ENCODE data around the gene CTBS. TPM values are rescaled to one million over a fixed set of nuclear protein-coding genes. Genes with fewer than 3 reads are reported as not detected.

Gene CTBS
- total and polyA plus RNA-seq, 2 of the 13 experiments (the other 11 are each of a cell fraction or from before 2014, with no cell fraction given): 4.7 to 12.4 TPM

GRCh38 chr1:84573967-84574842 is at the start of gene CTBS (continued):
- no peak for TF ChIP-seq PHB2 (IDR thresholded peaks at IDR 0.05; ENCODE audit: partially characterized antibody)
- no peak for TF ChIP-seq ZNF256 (CRISPR knock-in tag; conservative IDR thresholded peaks at IDR 0.05)
- peak; percentile 76 for TF ChIP-seq TBX2 (CRISPR knock-in tag; IDR thresholded peaks at IDR 0.05; ENCODE audit: borderline replicate concordance)
- no peak for TF ChIP-seq ZNF770 (CRISPR knock-in tag; IDR thresholded peaks at IDR 0.05)
- peak; percentile 56; the same call in 1 of the 2 replicates for TF ChIP-seq NR2C2 (CRISPR knock-in tag; IDR thresholded peaks at IDR 0.05; ENCODE audit: borderline replicate concordance)
- no peak for TF ChIP-seq KIAA2018 (CRISPR knock-in tag; IDR thresholded peaks at IDR 0.05; ENCODE audit: borderline replicate concordance)
- TF ChIP-seq, protein P1, sequence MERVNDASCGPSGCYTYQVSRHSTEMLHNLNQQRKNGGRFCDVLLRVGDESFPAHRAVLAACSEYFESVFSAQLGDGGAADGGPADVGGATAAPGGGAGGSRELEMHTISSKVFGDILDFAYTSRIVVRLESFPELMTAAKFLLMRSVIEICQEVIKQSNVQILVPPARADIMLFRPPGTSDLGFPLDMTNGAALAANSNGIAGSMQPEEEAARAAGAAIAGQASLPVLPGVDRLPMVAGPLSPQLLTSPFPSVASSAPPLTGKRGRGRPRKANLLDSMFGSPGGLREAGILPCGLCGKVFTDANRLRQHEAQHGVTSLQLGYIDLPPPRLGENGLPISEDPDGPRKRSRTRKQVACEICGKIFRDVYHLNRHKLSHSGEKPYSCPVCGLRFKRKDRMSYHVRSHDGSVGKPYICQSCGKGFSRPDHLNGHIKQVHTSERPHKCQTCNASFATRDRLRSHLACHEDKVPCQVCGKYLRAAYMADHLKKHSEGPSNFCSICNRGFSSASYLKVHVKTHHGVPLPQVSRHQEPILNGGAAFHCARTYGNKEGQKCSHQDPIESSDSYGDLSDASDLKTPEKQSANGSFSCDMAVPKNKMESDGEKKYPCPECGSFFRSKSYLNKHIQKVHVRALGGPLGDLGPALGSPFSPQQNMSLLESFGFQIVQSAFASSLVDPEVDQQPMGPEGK (CRISPR knock-in tag; IDR thresholded peaks at IDR 0.05): peak; percentile 19; the same call in 1 of the 2 replicates
- no peak for TF ChIP-seq ZNF776 (CRISPR knock-in tag; IDR thresholded peaks at IDR 0.05)
- TF ChIP-seq, protein P2, sequence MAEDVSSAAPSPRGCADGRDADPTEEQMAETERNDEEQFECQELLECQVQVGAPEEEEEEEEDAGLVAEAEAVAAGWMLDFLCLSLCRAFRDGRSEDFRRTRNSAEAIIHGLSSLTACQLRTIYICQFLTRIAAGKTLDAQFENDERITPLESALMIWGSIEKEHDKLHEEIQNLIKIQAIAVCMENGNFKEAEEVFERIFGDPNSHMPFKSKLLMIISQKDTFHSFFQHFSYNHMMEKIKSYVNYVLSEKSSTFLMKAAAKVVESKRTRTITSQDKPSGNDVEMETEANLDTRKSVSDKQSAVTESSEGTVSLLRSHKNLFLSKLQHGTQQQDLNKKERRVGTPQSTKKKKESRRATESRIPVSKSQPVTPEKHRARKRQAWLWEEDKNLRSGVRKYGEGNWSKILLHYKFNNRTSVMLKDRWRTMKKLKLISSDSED (CRISPR knock-in tag; IDR thresholded peaks at IDR 0.05): no peak
- TF ChIP-seq NBN (conservative IDR thresholded peaks at IDR 0.05): no peak
- no peak for TF ChIP-seq ZNF12 (CRISPR knock-in tag; IDR thresholded peaks at IDR 0.05)
- no peak; the same call in 1 of the 2 replicates for TF ChIP-seq ZNF773 (CRISPR knock-in tag; IDR thresholded peaks at IDR 0.05; ENCODE audit: borderline replicate concordance)
- no peak for TF ChIP-seq SALL2 (CRISPR knock-in tag; IDR thresholded peaks at IDR 0.05)
- no peak for TF ChIP-seq SYNCRIP (IDR thresholded peaks at IDR 0.05; ENCODE audit: insufficient read depth, low read depth, low read length)
- no peak for TF ChIP-seq ZNF775 (CRISPR knock-in tag; IDR thresholded peaks at IDR 0.05; ENCODE audit: borderline replicate concordance)

Data from HepG2 (cell line).